GM12873 (cell line): ENCODE results near the gene SEC11C.

ENCODE experiments used
- CTCF ChIP-seq: IDR thresholded peaks from 2 replicates; pipeline ENCODE4 v1.5.1; 2012; ENCODE audit warnings: low read depth, mild to moderate bottlenecking, moderate library complexity, low read length, control low read depth; ENCODE audit not compliant: insufficient read depth; ENCODE audit errors: missing control alignments

The SEC11C gene

GRCh38 chr18:59139615-59140301 is at the start of gene SEC11C:
SEC11C (plus strand) TSS chr18:59139884; CDS start chr18:59139949, 65 bp downstream.
- TF ChIP-seq CTCF: no peak

DNA sequence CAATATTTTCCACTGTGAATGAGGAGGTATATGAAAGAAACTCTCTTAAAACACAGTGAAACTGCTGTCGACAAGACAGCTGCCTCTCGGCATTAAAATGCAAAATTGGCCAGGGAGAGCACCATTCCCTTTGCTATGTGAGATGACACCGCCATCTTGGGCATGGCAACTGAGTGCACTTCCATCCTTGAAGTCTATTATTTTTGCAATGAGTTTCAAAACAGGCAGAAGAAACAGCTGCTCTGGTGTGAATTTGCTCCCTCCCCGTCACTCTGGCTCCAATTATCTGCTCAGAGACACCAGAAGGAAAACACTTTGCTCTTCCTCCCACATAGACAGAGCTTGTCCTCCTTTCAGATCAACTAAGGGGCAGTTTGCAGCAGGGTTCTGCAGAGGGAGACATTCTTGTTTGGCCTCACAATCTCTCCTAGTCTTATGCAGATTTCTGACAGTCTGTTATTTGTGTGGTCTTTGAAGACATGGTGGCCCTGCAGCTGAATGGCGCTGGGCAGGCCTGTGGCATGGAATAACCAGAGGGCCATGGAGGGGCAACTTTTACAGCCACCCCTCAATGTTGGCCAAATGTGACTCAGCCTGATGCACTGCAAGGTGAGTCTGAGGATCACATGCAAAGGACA is 48.6 kb upstream of the SEC11C start:
- TF ChIP-seq CTCF: no peak

- TF ChIP-seq CTCF: no peak
Measured at GRCh38 chr18:59093668-59094067, 46.0 kb upstream of the SEC11C start.

DNA sequence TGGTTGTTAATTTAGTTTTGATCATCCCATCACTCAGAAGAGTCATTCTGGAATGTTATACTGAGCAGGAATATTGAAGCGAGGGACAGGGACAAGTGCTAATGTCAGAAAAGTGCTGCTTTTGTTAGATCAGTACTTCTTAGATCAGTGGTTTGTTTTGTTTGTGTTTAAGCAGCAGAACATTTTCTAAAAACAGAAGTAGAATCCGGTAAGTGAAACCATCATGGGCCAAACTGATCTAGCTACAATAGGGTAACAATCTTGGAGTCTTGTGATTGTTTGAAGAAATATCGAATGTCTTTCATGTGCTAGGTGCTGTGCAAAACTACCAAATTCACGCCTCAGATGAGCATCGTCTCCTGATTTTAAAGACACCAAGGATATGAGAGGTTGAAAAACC is 45.1 kb upstream of the SEC11C start:
- no peak for TF ChIP-seq CTCF

- TF ChIP-seq CTCF: no peak
Measured at GRCh38 chr18:59096098-59096789, 43.4 kb upstream of the SEC11C start.

GRCh38 chr18:59101830-59102414 is 37.8 kb upstream of the SEC11C start:
- no peak for TF ChIP-seq CTCF

DNA sequence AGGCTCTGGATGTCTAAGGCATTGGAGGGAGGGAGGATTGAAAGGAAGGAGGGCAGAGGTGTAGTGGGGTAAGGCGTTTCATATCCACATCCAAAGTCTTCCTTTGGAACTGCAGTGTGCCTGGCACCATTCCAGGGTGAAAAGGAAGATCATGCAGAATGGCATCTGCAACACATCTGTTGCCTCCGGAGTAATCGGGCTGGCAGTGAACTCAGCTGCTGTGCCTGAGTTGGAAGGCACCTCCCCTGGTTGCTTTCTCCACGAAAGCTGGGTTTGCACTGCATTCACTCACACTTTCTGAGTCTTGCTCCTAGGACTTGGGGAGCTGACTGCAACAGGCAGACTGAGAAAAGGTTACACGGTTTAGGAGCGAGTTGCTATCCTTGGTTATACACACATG is 30.3 kb upstream of the SEC11C start:
- TF ChIP-seq CTCF: no peak
